NCI-H82 treated with DMSO at 0.1 percent for 48 hours (cell line): ENCODE measurements around the gene GYG2.
A peak's percentile ranks its signal among the peaks of the same experiment; 100 is the strongest.

Source experiments
- DNase-seq: peaks from one replicate; lab custom pipeline; 2025; ENCODE audit not compliant: unreplicated experiment; lab: John Stamatoyannopoulos, UW

GYG2 gene

GRCh38 chrX:2812161-2812907, 16.4 kb upstream of the GYG2 start:
- peak; percentile 12 for DNase-seq

DNA sequence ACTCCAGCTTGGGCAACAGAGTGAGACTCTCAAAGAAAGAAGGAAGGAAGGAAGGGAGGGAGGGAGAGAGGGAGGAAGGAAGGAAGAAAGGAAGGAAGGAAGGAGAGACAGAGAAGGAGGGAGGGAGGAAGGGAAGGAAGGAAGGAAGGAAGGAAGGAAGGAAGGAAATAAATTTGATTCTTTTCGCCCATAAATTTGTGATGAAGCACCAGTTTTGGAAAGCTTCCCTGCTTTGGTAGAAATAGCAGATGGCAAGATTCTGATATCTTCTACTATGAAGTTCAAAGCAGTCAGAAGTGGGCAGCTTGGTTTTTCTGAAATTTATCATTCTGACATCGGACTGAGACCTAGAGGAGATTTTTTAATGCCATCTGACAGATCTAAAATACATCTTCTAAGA, 11.7 kb upstream of the GYG2 start:
- DNase-seq, result no peak

- DNase-seq, result no peak
Measured at GRCh38 chrX:2819345-2820135, 9.2 kb upstream of the GYG2 start.

- DNase-seq, result no peak
Measured at GRCh38 chrX:2820136-2820771, 8.5 kb upstream of the GYG2 start.

DNA sequence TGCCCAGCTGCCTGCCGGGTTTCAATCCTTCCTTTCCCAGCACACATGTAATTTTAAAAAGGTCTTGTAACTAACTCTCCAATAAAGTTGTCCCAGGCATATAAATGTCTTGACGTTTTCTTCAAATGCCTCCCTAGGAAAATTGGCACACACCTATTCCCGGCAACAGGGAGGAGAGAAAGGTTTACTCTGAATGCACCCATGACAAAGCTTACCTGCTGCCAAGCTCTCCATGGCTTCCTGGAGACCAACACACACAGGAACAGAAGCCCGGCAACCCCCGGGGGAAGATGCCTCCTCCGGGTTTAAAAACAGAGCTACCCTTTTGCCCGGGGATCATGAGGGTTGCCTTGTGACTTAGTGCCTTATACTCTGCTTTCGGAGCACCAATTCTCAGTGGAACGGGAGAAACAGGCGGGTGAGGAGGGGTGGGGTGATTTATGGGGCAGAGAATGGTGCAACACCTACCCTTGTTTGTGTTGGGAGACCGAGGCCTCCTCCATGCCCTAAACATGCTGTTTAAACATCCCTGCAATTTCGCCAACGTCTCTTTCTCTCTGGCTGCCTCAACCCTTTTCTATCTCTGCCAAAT, 4.8 kb upstream of the GYG2 start:
- DNase-seq, result no peak

GRCh38 chrX:2824886-2825285, 3.8 kb upstream of the GYG2 start:
- no peak for DNase-seq

DNA sequence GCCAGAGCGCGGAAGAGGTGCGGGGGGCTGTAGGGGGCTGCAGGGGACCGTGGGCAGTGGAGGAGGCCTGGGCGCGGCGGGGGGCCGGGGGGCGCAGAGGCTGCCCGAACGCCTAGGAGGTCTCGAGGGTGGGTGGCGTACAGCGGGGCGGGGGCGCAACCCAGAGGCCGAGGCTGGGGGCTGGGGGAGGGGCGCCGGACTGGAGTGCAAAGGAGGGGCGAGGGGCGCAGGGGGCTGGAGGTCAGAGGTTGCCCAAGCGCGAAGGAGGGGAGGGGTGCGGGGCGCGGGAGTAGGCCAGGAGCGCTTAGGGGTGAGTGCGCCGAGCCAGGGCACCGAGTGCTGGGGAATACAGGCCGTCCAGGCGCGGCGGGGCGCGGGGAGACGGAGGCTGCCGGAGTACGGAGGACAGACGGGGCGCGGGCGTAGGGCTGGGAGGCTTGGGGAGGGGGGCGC, 255 bp downstream of the GYG2 start:
- no peak for DNase-seq

- no peak for DNase-seq
Measured at GRCh38 chrX:2829469-2830246, 928 bp downstream of the GYG2 start.

GRCh38 chrX:2831471-2832228, 2.9 kb downstream of the GYG2 start:
- DNase-seq, result no peak

GRCh38 chrX:2837961-2838360, 9.2 kb downstream of the GYG2 start:
- no peak for DNase-seq

GRCh38 chrX:2840961-2841360, 12.2 kb downstream of the GYG2 start:
- DNase-seq, result no peak

GRCh38 chrX:2841537-2841936, 12.8 kb downstream of the GYG2 start:
- DNase-seq, result no peak

GRCh38 chrX:2846992-2847391, 18.3 kb downstream of the GYG2 start:
- DNase-seq, result no peak

GRCh38 chrX:2848871-2849301, 20.2 kb downstream of the GYG2 start:
- DNase-seq, result no peak

DNA sequence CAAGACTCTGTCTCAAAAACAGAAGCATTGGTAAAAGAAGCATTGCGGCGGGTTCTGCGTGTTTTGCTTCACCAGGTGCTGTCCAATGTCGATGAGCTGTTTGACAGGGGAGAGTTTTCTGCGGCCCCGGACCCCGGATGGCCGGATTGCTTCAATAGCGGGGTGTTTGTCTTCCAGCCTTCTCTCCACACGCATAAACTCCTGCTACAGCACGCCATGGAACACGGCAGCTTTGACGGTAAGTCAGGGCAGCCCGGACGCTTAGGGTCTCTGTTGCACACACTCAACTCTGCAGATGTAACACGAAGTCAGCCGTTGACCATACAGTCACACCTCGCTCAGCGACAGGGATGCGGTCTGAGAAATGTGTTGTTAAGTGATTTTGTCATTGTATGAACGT, 26.2 kb downstream of the GYG2 start:
- no peak for DNase-seq

DNA sequence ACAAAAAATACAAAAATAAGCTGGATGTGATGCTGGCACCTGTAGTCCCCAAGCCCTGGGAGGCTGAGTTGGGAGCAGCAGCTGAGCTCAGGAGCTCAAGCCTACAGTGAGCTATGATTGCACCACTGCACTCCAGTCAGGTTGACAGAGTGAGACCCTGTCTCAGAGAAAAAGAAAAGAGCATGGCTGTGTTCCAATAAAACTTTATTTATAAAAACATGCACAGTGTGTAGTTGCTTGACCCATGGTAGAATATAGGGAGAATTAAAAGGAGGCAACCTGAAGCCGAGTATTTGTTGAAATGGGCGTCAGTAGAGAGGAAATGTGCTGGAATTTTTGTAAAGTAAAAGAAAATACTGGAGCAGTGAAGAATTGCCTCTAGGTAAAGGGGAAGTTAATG, 27.0 kb downstream of the GYG2 start:
- no peak for DNase-seq

- no peak for DNase-seq
Measured at GRCh38 chrX:2857566-2857965, 28.8 kb downstream of the GYG2 start.

DNA sequence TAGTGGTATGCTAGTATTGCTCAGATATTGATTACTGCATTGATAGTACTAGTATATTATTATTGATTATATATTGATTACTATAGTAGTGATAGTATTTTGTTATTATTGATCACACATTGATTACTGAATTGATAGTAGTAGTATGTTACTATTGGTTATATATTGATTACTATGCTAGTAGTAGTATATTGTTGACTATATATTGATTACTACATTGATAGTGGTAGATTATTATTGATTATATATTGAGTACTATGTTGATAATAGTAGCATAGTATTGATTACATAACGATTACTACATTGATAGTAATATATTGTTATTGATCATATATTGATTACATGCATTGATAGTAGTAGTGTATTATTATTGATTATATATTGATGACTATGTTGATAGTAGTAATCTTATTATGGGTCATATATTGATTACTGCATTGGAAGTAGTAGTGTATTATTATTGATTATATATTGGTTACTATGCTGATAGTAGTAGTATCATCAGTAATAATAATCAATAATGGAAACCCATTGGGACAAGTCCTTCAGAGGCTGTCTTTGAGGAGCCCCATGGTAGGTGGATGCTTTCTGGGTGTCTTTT, 30.6 kb downstream of the GYG2 start:
- DNase-seq, result no peak

DNA sequence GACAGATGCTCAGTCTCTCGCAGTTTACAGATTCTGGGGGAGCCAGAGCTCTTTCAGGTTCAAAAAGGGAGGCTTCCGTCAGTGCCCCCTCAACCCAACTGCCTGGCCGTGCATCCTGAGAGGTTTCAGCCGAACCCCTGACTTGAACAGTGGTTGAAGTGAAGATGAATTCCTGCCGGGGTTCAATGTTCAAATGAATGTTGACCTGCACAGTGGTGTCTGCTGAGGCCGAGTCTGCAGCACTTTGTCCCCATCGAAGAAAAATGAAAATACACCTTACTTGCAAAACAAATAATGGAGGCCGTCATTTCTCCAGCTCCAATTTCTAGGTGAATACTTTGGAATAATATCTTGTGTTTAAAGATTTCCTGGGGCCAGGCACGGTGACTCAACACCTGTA, 33.7 kb downstream of the GYG2 start:
- no peak for DNase-seq

GRCh38 chrX:2863646-2864045, 34.9 kb downstream of the GYG2 start:
- no peak for DNase-seq
